Stimulated activated naive CD8-positive, alpha-beta T cell treated with anti-CD3 and anti-CD28 coated beads, Interleukin-15, Interleukin-2, amounts not matched to agents 100 ng/mL and 50 ng/mL, for 24 hours (primary cell): ENCODE data around the gene CENPF.

ENCODE experiments used
- H3K27ac Mint-ChIP-seq: one replicate; pipeline ENCODE4 v1.8.0; 2021; ENCODE audit warnings: mild to moderate bottlenecking, mixed read lengths
- H3K27me3 Mint-ChIP-seq: one replicate; pipeline ENCODE4 v1.8.0; 2021; ENCODE audit warnings: mixed read lengths
- H3K36me3 Mint-ChIP-seq: one replicate; pipeline ENCODE4 v1.8.0; 2021; ENCODE audit warnings: low read depth, mixed read lengths
- H3K4me1 Mint-ChIP-seq: one replicate; pipeline ENCODE4 v1.8.0; 2021; ENCODE audit warnings: low read depth, mixed read lengths
- H3K4me3 Mint-ChIP-seq: one replicate; pipeline ENCODE4 v1.8.0; 2021; ENCODE audit warnings: mild to moderate bottlenecking, mixed read lengths
- H3K9me3 Mint-ChIP-seq: one replicate; pipeline ENCODE4 v1.8.0; 2021; ENCODE audit warnings: mixed read lengths

CENPF gene

DNA sequence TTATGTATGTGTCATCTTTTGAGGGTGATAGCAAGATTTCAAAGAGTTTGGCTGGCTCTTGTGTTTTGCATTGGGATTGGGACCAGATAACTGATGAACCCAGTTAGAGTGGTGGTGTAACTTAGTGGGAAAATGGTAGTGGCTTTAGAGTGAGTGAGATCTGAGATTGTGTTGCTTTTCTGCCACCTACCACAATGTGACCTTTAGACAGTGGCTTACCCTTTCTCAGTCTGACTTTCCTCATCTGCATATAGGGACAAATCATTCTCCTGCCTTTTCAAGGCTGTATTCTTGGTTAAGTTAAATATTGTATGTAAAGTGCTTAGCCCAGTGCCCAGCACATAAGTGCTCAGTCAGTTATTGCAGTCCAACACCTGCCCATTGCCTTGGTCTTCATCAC lies 31.3 kb downstream of the CENPF start:
- no peak overlapping the region for H3K27ac Mint-ChIP-seq
- H3K36me3 Mint-ChIP-seq: peaks cover 79% of the 10 kb centered on the region
- no peak overlapping the region for H3K4me3 Mint-ChIP-seq
- peaks cover 38% of the 10 kb centered on the region for H3K4me1 Mint-ChIP-seq
- no peaks in the 10 kb centered on the region for H3K9me3 Mint-ChIP-seq
- H3K27me3 Mint-ChIP-seq: no peaks in the 10 kb centered on the region

DNA sequence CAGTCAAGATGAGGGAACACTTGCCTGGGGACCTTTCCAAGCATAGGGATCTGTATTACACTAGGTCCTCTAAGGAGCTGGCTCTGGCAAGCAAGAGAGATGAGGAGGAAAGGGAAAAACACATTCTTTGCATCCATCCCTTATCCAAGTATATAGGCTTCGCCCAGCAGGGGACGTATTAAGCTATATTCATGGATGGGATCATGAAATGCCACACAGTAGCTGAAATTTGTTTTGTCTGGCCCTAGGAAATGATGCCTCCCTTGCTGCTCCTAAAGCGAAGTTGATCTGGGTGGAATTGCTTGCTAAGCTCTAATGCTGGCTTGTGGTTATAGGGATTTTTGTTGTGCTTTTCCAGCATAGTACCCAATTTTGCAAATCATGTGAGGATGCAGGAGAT lies 32.1 kb downstream of the CENPF start:
- H3K36me3 Mint-ChIP-seq: peaks cover 75% of the 10 kb centered on the region
- H3K4me1 Mint-ChIP-seq: peaks cover 41% of the 10 kb centered on the region
- H3K9me3 Mint-ChIP-seq: no peaks in the 10 kb centered on the region
- H3K4me3 Mint-ChIP-seq: no peak overlapping the region
- no peaks in the 10 kb centered on the region for H3K27me3 Mint-ChIP-seq
- H3K27ac Mint-ChIP-seq: no peak overlapping the region

DNA sequence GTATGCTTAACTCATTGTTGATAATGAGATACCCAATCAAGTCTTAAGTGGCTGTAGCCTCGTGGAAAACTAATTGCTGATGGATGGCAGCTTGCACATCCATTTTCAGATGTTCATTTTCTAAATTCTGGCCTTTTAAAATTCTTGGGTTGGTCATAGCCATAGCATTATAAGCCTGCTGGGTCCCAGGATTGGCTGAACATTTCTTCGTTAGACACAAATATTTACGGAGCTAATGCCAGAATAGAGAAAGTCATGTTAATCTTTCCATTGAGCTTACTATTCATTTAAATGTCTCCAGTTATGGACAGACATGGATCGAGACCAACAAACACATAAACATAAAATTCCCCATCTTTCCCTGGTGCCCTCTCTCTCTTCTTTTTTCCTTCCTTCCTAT lies 32.5 kb downstream of the CENPF start:
- H3K4me3 Mint-ChIP-seq: no peak overlapping the region
- H3K36me3 Mint-ChIP-seq: peaks cover 71% of the 10 kb centered on the region
- no peak overlapping the region for H3K27ac Mint-ChIP-seq
- H3K9me3 Mint-ChIP-seq: no peaks in the 10 kb centered on the region
- H3K4me1 Mint-ChIP-seq: peaks cover 41% of the 10 kb centered on the region
- no peaks in the 10 kb centered on the region for H3K27me3 Mint-ChIP-seq

DNA sequence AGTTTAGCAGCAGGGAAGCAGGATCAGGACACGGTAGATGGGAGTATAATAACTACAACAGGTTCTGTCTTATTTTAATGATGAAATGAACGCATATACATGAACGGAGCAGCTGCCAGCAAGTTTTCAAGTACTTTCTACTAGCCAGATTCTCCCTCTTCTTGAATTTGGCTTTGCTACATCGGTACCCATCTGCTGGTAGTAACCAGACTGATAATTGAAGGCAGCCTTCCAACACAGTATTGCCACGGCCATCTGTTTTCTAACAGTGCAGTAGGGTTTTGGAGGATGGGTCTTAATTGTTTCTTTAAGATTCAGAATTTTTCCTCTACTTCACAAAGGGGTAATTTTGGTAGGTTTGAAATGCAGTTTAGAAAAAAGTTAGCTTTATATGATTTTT lies 33.4 kb downstream of the CENPF start:
- Mint-ChIP-seq H3K4me3 (no peak overlapping the region), H3K36me3 (peaks cover 63% of the 10 kb centered on the region), H3K9me3 (no peaks in the 10 kb centered on the region), H3K27me3 (no peaks in the 10 kb centered on the region), H3K4me1 (peaks cover 41% of the 10 kb centered on the region), H3K27ac (no peak overlapping the region)

DNA sequence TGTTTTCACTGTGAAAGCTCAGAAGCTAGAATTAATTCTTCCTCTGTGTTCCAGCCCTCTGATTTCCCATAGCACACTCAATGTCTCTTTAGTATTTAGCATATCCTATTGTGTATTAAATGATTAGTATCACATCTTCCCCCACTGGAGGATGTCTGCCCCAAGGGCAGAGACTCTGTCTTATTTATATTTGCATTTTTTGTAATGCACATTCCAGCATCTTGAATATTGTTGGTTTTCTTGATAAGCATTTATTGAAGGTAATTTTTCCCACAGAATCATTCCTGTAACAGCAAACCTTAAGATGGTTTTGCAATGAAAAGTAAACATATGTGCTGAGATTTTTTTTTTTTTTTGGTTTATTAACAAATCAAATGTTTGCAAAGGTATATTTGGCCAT lies 34.1 kb downstream of the CENPF start:
- Mint-ChIP-seq H3K9me3 (no peaks in the 10 kb centered on the region), H3K4me1 (peaks cover 38% of the 10 kb centered on the region), H3K36me3 (peaks cover 60% of the 10 kb centered on the region), H3K27ac (no peak overlapping the region), H3K4me3 (no peak overlapping the region), H3K27me3 (no peaks in the 10 kb centered on the region)

DNA sequence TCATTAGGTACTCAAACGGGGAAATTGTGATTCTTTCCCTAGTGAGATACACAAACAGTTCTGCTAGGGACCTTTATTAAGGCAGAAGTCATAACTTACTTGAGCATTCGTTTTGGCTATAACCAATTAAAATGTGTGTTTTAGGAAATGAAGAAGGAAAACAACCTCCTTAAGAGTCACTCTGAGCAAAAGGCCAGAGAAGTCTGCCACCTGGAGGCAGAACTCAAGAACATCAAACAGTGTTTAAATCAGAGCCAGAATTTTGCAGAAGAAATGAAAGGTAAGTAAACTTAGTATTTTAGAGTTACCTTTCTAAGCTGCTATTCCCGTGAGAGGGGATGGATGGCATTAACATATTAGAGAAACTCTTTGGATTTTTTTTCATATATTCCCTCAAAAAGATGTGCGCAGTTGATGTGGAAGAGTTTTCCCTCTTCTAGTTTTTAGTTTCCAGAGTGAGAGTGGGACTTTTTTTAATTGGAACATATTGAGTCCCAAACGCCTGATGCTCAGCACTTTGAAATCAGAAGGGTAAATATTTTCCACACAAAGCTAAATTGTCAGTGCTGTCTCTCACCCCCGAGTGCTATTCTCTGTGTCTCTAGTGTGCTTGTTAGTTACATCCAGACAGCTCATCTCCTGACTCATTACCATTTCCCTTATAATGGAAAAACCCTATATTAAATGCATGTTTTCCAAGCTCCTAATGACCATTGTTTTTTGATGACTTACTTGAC lies 34.9 kb downstream of the CENPF start:
- Mint-ChIP-seq H3K27me3 (no peaks in the 10 kb centered on the region), H3K36me3 (peaks cover 52% of the 10 kb centered on the region), H3K4me3 (no peak overlapping the region), H3K27ac (no peak overlapping the region), H3K9me3 (no peaks in the 10 kb centered on the region), H3K4me1 (peaks cover 35% of the 10 kb centered on the region)

DNA sequence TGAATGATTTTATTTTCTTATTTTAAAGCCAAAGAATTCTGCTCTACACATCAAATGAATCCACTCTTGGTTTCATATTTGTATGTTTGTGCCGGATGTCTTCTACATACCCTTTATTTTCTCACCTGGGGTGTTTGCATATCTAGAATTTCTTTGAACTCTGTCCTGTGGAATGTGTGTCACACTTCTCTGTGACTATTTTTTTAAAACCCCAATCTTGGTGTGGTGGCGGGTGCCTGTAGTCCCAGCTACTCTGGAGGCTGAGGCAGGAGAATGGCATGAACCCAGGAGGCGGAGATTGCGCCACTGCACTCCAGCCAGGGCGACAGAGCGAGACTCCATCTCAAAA lies 35.4 kb downstream of the CENPF start:
- Mint-ChIP-seq H3K36me3 (peaks cover 47% of the 10 kb centered on the region), H3K9me3 (no peaks in the 10 kb centered on the region), H3K4me1 (peaks cover 35% of the 10 kb centered on the region), H3K27me3 (no peaks in the 10 kb centered on the region), H3K4me3 (no peak overlapping the region), H3K27ac (peak overlapping the region; percentile 43)

DNA sequence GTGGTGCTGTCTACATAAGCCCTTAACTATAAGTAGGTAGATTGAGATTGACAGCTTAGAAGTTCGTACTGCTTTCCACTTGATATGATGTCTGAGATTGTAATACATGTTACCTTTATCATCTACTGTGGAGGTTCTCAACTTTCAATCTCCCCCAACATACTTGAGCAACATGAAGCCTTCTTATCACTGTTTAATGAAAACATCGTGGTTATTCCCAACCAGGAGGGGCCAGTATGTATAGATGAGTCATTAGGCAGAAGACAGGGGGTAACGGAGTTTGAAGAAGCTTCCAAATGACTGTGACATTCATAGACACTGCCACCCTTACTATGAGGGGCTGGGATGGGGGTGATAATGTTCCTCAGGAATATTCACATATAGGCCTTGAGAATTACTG lies 36.0 kb downstream of the CENPF start:
- peaks cover 32% of the 10 kb centered on the region for H3K4me1 Mint-ChIP-seq
- H3K27me3 Mint-ChIP-seq: no peaks in the 10 kb centered on the region
- peaks cover 46% of the 10 kb centered on the region for H3K36me3 Mint-ChIP-seq
- H3K9me3 Mint-ChIP-seq: no peaks in the 10 kb centered on the region
- no peak overlapping the region for H3K4me3 Mint-ChIP-seq
- H3K27ac Mint-ChIP-seq: peak overlapping the region; percentile 43

DNA sequence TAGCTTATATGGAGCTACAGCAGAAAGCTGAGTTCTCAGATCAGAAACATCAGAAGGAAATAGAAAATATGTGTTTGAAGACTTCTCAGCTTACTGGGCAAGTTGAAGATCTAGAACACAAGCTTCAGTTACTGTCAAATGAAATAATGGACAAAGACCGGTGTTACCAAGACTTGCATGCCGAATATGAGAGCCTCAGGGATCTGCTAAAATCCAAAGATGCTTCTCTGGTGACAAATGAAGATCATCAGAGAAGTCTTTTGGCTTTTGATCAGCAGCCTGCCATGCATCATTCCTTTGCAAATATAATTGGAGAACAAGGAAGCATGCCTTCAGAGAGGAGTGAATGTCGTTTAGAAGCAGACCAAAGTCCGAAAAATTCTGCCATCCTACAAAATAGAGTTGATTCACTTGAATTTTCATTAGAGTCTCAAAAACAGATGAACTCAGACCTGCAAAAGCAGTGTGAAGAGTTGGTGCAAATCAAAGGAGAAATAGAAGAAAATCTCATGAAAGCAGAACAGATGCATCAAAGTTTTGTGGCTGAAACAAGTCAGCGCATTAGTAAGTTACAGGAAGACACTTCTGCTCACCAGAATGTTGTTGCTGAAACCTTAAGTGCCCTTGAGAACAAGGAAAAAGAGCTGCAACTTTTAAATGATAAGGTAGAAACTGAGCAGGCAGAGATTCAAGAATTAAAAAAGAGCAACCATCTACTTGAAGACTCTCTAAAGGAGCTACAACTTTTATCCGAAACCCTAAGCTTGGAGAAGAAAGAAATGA lies 37.6 kb downstream of the CENPF start:
- Mint-ChIP-seq H3K36me3 (peaks cover 45% of the 10 kb centered on the region), H3K9me3 (no peaks in the 10 kb centered on the region), H3K27ac (no peak overlapping the region), H3K4me3 (no peak overlapping the region), H3K27me3 (no peaks in the 10 kb centered on the region), H3K4me1 (peaks cover 26% of the 10 kb centered on the region)

DNA sequence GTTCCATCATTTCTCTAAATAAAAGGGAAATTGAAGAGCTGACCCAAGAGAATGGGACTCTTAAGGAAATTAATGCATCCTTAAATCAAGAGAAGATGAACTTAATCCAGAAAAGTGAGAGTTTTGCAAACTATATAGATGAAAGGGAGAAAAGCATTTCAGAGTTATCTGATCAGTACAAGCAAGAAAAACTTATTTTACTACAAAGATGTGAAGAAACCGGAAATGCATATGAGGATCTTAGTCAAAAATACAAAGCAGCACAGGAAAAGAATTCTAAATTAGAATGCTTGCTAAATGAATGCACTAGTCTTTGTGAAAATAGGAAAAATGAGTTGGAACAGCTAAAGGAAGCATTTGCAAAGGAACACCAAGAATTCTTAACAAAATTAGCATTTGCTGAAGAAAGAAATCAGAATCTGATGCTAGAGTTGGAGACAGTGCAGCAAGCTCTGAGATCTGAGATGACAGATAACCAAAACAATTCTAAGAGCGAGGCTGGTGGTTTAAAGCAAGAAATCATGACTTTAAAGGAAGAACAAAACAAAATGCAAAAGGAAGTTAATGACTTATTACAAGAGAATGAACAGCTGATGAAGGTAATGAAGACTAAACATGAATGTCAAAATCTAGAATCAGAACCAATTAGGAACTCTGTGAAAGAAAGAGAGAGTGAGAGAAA lies 38.4 kb downstream of the CENPF start:
- H3K27me3 Mint-ChIP-seq: no peaks in the 10 kb centered on the region
- H3K27ac Mint-ChIP-seq: no peak overlapping the region
- no peak overlapping the region for H3K4me3 Mint-ChIP-seq
- H3K4me1 Mint-ChIP-seq: peaks cover 26% of the 10 kb centered on the region
- H3K9me3 Mint-ChIP-seq: peaks cover under 1% of the 10 kb centered on the region
- peaks cover 46% of the 10 kb centered on the region for H3K36me3 Mint-ChIP-seq

DNA sequence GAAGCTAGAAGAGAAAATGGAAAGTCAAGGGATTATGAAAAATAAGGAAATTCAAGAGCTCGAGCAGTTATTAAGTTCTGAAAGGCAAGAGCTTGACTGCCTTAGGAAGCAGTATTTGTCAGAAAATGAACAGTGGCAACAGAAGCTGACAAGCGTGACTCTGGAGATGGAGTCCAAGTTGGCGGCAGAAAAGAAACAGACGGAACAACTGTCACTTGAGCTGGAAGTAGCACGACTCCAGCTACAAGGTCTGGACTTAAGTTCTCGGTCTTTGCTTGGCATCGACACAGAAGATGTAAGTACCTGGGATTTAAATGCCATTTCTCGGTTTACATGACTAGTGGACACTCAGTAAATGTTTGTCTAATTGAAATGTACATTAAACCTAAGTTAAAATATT lies 40.0 kb downstream of the CENPF start:
- Mint-ChIP-seq H3K9me3 (peaks cover 8% of the 10 kb centered on the region), H3K4me3 (no peak overlapping the region), H3K36me3 (peaks cover 56% of the 10 kb centered on the region), H3K27ac (no peak overlapping the region), H3K27me3 (no peaks in the 10 kb centered on the region), H3K4me1 (peaks cover 16% of the 10 kb centered on the region)

DNA sequence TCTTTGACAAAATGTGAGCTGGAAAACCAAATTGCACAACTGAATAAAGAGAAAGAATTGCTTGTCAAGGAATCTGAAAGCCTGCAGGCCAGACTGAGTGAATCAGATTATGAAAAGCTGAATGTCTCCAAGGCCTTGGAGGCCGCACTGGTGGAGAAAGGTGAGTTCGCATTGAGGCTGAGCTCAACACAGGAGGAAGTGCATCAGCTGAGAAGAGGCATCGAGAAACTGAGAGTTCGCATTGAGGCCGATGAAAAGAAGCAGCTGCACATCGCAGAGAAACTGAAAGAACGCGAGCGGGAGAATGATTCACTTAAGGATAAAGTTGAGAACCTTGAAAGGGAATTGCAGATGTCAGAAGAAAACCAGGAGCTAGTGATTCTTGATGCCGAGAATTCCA lies 42.7 kb downstream of the CENPF start:
- Mint-ChIP-seq H3K9me3 (peaks cover 8% of the 10 kb centered on the region), H3K36me3 (peaks cover 68% of the 10 kb centered on the region), H3K4me1 (no peaks in the 10 kb centered on the region), H3K4me3 (no peak overlapping the region), H3K27me3 (no peaks in the 10 kb centered on the region), H3K27ac (no peak overlapping the region)

DNA sequence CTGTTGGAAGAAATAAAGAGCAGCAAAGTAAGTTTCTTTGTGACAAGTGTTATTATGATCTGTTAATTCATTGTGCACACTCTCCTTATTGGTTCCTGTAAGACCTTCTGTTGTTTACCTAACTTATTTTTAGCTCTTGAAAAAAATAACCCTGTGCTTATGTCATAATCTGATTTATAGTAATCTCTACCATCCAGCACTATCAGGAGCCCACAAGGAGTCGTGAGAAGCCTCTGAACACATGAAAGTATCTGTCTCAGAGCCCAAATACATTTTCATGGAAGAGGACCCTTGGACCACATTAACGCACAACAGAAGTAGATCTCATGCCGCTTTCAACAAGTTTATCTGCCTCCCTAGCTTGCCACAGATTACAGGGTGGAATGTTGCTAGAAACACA lies 45.8 kb downstream of the CENPF start:
- Mint-ChIP-seq H3K9me3 (peaks cover 8% of the 10 kb centered on the region), H3K4me3 (no peak overlapping the region), H3K27me3 (no peaks in the 10 kb centered on the region), H3K36me3 (peaks cover 91% of the 10 kb centered on the region), H3K4me1 (no peaks in the 10 kb centered on the region), H3K27ac (no peak overlapping the region)

DNA sequence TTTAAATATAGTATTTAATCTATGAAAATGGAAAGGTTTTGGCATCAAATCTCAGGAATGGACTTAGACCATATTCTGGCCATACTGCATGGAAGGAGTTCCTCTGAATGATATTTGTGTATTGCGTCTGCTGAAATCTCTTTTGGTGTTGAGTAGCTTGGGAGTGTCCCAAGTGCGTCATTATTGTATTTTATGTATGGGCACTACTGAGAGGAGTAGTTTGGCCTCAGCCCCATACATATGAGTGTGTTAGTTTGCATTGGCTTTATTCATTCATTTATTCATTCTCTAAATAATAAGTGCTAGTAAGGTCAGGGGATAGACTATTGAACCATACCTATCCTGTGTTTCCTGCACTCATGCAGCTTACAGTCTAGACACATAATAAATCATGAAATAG lies 46.6 kb downstream of the CENPF start:
- peaks cover 8% of the 10 kb centered on the region for H3K9me3 Mint-ChIP-seq
- no peak overlapping the region for H3K4me3 Mint-ChIP-seq
- no peaks in the 10 kb centered on the region for H3K27me3 Mint-ChIP-seq
- H3K4me1 Mint-ChIP-seq: no peaks in the 10 kb centered on the region
- H3K27ac Mint-ChIP-seq: no peak overlapping the region
- peaks cover 93% of the 10 kb centered on the region for H3K36me3 Mint-ChIP-seq

DNA sequence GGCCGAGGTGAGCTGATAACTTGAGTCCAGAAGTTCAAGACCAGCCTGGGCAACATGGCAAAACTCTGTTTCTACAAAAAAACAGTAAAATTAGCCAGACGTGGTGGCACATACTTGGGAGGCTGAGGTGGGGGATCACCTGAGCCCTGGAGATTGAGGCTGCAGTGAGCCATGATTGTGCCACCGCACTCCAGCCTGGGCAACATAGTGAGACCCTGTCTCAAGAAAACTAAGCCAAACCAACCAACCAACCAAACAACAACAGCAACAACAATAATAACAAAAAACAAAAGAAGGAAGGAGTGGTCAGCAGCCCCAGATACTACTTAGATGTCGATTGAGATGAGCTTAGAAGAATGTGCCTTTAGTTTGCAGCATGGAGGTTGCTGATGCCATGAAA lies 47.7 kb downstream of the CENPF start:
- no peaks in the 10 kb centered on the region for H3K4me1 Mint-ChIP-seq
- no peaks in the 10 kb centered on the region for H3K27me3 Mint-ChIP-seq
- peaks cover 92% of the 10 kb centered on the region for H3K36me3 Mint-ChIP-seq
- H3K9me3 Mint-ChIP-seq: peaks cover 8% of the 10 kb centered on the region
- no peak overlapping the region for H3K4me3 Mint-ChIP-seq
- H3K27ac Mint-ChIP-seq: no peak overlapping the region
